Ascending aorta (tissue), 2 donors: ENCODE data around the gene ATXN7L1. TPM values are rescaled to one million over a fixed set of nuclear protein-coding genes. Genes with fewer than 3 reads are reported as not detected.

Experiments used
- DNase-seq, 2 donors: peaks; one replicate each; pipeline ENCODE4 v3.0.0-alpha.2; 2019; ENCODE audit warnings: low spot score in 2 of 2
- H3K27ac ChIP-seq, 2 donors: fragments of 200-600 bp; sonication (generic); one replicate each; pipeline ENCODE4 v1.5.1; 2016 to 2017; ENCODE audit warnings: mild to moderate bottlenecking in 1 of 2
- H3K27me3 ChIP-seq: fragments of 200-600 bp; sonication (generic); one replicate; pipeline ENCODE4 v1.5.1; 2017
- H3K36me3 ChIP-seq, 2 donors: fragments of 200-600 bp; sonication (generic); one replicate each; pipeline ENCODE4 v1.5.1; 2016
- H3K4me1 ChIP-seq, 2 donors: fragments of 200-600 bp; sonication (generic); one replicate each; pipeline ENCODE4 v1.5.1; 2016 to 2017; ENCODE audit warnings: mild to moderate bottlenecking in 1 of 2
- H3K4me3 ChIP-seq, 2 donors: fragments of 200-600 bp; sonication (generic); one replicate each; pipeline ENCODE4 v1.5.1; 2016 to 2017; ENCODE audit warnings: mild to moderate bottlenecking in 1 of 2
- H3K9me3 ChIP-seq, 2 donors: fragments of 200-600 bp; sonication (generic); one replicate each; pipeline ENCODE4 v1.5.1; 2016
- intact Hi-C: fragments of 100-400 bp; cut with DNase I; formaldehyde crosslinking; loops from one replicate; pipeline ENCODE4 v1.15.1; 2023
- total RNA-seq: library from RNA; depleted of rRNA; stranded (reverse); fragments of >200 nt; gene quantifications from one replicate; pipeline ENCODE4 v1.1.0, GENCODE V29; 2016
- TF ChIP-seq, protein P1 (sequence below), 3 experiments: fragments of 200-600 bp in 2 of 3; fragments of 450-650 bp in 1 of 3; sonication (generic) in 2 of 3; IDR thresholded peaks; one replicate each; pipeline ENCODE4 v1.5.1; 2016 to 2019; ENCODE audit warnings: antibody characterized with exemption in 3 of 3, mild to moderate bottlenecking in 1 of 3, moderate library complexity in 1 of 3

The ATXN7L1 gene
- total RNA-seq, 1 donor from 2014 or later: 7.5 TPM

DNA sequence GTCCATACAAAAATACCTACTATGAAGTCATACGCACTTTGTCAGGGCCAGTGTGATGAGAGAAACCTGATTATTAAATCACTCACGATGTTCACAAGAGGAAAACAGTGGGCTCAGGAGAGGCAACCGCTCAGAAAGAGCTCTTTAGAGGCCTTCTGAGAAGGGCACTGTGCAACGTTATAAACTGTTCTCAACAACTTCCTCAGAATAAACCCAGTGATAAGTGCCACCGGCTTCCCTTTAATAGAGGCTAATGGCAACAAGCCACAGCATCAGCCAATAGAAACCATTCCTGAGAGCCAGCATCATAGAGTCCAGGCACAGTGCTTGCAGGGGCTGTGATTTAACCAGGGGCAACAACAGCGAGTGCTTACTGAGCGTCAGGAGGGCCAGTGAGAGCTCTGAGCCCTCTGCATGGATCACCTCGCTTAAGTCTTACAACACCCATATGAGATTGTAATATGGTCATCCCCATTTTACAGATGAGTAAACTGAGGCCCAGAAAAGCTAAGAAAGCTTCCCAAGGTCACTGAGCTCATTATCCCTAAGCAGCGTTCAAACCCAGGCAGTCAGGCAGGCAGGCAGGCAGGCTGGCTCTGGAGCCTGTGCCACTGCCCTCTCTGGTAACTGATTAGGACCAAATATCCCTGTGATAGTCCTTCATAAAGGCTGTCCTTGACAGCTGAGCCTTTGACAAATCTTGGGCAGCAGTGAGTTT is 30.9 kb upstream of the ATXN7L1 start:
- Histone ChIP-seq H3K27ac (no peak overlapping the region), H3K27me3 (no peaks in the 10 kb centered on the region), H3K36me3 (peaks cover 0 to 8% of the 10 kb centered on the region in 2 donors), H3K4me3 (no peak overlapping the region), H3K4me1 (no peaks in the 10 kb centered on the region), H3K9me3 (no peaks in the 10 kb centered on the region)
- DNase-seq: no peak
- intact Hi-C loops: no loop called here
- TF ChIP-seq, protein P1, sequence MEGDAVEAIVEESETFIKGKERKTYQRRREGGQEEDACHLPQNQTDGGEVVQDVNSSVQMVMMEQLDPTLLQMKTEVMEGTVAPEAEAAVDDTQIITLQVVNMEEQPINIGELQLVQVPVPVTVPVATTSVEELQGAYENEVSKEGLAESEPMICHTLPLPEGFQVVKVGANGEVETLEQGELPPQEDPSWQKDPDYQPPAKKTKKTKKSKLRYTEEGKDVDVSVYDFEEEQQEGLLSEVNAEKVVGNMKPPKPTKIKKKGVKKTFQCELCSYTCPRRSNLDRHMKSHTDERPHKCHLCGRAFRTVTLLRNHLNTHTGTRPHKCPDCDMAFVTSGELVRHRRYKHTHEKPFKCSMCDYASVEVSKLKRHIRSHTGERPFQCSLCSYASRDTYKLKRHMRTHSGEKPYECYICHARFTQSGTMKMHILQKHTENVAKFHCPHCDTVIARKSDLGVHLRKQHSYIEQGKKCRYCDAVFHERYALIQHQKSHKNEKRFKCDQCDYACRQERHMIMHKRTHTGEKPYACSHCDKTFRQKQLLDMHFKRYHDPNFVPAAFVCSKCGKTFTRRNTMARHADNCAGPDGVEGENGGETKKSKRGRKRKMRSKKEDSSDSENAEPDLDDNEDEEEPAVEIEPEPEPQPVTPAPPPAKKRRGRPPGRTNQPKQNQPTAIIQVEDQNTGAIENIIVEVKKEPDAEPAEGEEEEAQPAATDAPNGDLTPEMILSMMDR (IDR thresholded peaks at IDR 0.05): no peak

DNA sequence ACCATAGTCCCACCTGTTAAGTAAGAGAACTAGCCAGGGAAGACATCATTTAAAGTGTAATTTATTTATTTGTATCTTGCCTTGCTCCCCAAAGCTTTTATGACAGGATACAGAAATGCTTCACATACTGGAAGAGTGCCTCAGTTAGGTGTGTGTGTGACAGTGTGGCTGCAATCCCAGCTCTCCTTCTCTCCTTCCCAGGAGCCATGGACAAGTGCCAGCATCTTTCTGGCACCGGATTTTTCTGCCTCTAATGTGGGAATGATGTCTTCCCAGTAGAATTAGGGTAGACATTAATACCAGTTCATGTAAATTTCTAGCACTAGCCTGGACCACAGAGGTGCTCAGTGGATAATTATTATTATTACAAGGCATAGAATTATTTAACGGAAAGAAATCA is 30.3 kb upstream of the ATXN7L1 start:
- Histone ChIP-seq H3K4me3 (no peak overlapping the region), H3K9me3 (no peaks in the 10 kb centered on the region), H3K4me1 (no peaks in the 10 kb centered on the region), H3K27ac (no peak overlapping the region), H3K36me3 (peaks cover 0 to 8% of the 10 kb centered on the region in 2 donors), H3K27me3 (no peaks in the 10 kb centered on the region)
- intact Hi-C loops: no loop called here
- TF ChIP-seq, protein P1 (IDR thresholded peaks at IDR 0.05): no peak
- no peak for DNase-seq

DNA sequence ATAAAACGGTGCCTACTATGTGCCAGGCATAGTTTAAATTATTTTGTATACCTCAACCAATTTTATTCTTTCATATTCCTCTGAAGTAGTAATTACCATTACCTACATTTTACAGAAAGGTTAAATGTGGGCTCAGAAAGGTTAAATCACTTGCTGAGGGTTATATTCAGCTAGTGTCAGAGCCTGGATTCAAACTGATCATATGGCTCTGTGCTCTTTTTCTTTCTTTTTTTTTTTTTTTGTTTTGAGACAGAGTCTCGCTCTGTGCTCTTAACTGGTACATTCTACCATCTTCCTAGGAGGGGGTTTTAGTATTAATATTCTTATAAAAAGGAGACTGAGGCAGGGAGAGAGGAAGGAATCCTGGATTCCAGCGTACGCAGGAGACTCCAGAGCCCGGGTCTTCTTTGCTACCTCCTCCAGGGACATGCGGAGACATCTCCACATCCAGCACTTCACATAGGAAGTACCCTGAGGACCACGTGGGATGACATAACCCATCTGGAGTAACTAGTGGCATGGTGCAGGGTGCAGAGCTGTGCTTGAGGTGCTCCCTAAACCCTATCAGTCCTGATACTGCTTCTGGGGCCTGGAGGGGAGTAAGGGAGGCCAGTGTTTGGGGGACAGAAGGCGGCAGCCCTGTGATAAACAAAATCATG is 29.6 kb upstream of the ATXN7L1 start:
- Histone ChIP-seq H3K27ac (no peak overlapping the region), H3K4me3 (no peak overlapping the region), H3K27me3 (no peaks in the 10 kb centered on the region), H3K4me1 (no peaks in the 10 kb centered on the region), H3K36me3 (peaks cover 0 to 6% of the 10 kb centered on the region in 2 donors), H3K9me3 (no peaks in the 10 kb centered on the region)
- TF ChIP-seq, protein P1 (IDR thresholded peaks at IDR 0.05): no peak
- intact Hi-C loops: no loop called here
- no peak for DNase-seq

DNA sequence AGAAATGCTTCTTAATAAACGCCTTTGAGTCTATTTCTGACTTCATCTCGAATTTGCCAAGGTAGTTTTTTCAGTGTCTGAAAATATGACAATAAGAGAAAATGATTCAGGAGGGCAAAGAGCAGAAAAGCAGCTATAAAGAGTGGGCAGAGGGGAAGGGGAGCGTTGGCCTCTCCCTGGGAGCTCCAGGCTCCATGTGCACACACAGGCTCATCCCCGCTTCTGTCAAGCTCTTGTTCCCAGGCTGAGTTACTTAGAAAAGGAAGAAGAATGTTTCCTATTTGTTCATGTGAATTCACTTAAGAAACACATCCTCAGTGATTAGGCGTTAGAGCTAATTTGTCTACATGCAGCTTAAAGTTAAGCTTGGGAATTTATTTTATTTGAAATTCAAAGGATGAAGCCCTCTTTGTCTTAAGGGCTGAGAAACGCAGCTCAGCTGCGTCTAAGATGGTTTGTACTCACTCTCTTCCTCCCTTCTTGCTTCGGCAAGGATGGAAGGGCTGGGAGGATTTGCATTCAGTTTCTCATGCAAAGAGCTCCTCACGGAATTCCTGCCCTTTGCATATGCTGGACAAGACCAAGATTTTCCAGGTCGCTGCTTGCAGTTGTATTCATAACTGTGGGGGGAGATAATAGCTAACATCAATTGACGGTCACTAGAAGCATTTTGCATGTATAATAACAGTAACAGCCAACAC is 29.0 kb upstream of the ATXN7L1 start:
- no peak for DNase-seq
- Histone ChIP-seq H3K4me1 (no peaks in the 10 kb centered on the region), H3K27me3 (no peaks in the 10 kb centered on the region), H3K9me3 (no peaks in the 10 kb centered on the region), H3K4me3 (no peak overlapping the region), H3K36me3 (no peaks in the 10 kb centered on the region), H3K27ac (no peak overlapping the region)
- intact Hi-C loops: no loop called here
- TF ChIP-seq, protein P1 (IDR thresholded peaks at IDR 0.05): no peak

DNA sequence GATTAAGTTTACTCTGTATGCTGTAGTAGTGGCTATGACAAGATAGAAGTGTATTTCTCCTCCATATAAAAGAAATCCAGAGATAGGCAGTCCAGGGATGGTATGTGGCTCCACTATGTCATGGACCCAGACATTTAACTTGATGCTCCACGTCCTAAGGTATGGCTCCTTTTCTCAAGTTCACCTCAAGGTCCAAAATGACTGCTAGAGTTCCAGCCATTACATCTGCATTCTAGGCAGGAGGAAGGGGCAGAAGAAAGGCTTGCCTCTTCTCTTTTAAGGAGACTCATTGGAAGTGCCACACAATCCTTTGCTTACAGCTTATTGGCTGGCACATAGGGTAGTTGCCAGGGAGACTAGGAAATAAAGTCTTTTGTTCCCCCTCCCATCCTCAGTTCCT is 27.7 kb upstream of the ATXN7L1 start:
- H3K4me3 ChIP-seq: no peak overlapping the region
- no peaks in the 10 kb centered on the region for H3K9me3 ChIP-seq
- DNase-seq: no peak
- TF ChIP-seq, protein P1 (IDR thresholded peaks at IDR 0.05): no peak
- H3K36me3 ChIP-seq: no peaks in the 10 kb centered on the region
- H3K27me3 ChIP-seq: no peaks in the 10 kb centered on the region
- intact Hi-C loops: no loop called here
- H3K27ac ChIP-seq: no peak overlapping the region
- no peaks in the 10 kb centered on the region for H3K4me1 ChIP-seq
